OCI-LY7 (cell line): ENCODE results near the gene TMED7.

Source experiments
- CTCF ChIP-seq: fragments of 200-600 bp; sonication (generic); conservative IDR thresholded peaks from 2 replicates; pipeline ENCODE4 v1.5.1; 2014; ENCODE audit warnings: mild to moderate bottlenecking, antibody characterized with exemption, low read length, moderate library complexity, mixed read lengths
- EZH2phosphoT487 ChIP-seq: fragments of 200-600 bp; sonication (generic); IDR thresholded peaks from 2 replicates; pipeline ENCODE4 v1.6.1; 2018; ENCODE audit warnings: low read depth, borderline replicate concordance, mild to moderate bottlenecking, mixed run types, antibody characterized with exemption, low read length, moderate library complexity, mixed read lengths

DNA sequence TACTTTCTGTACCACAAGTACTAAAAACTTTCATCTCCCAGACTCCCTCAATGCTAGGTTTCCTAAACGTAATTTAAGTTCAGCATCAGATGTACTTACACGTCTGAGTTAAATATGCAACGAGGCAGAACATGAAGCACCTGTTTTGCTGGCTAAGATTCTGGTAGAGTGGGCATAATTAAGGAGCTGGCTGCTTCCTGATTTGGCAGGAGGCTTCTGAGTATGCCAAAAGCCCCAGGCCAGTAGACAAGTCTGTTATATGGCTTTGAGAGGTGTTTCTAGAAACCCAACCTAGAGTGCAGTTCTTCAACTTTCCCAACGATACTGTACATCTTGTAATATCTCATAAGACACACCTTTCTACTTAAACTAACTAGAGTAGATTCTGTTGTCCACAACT lies 37.2 kb downstream of the TMED7 start:
- TF ChIP-seq CTCF (no peak), EZH2phosphoT487 (no peak)
